AG10803 (cell line): ENCODE measurements around the gene IL16.
A peak's percentile ranks its signal among the peaks of the same experiment; 100 is the strongest.

ENCODE experiments used
- DNase-seq: peaks from one replicate; pipeline ENCODE4 v3.0.0; 2010; ENCODE audit warnings: low read depth
- H3K4me3 ChIP-seq: 2 replicates; pipeline ENCODE4 v1.5.1; 2011; ENCODE audit warnings: mild to moderate bottlenecking, low read length, control low read depth
- TF ChIP-seq, protein P1 (sequence below): conservative IDR thresholded peaks from 2 replicates; pipeline ENCODE4 v1.5.1; 2011; ENCODE audit warnings: mild to moderate bottlenecking, low read length, control low read depth, inconsistent platforms

Gene IL16

DNA sequence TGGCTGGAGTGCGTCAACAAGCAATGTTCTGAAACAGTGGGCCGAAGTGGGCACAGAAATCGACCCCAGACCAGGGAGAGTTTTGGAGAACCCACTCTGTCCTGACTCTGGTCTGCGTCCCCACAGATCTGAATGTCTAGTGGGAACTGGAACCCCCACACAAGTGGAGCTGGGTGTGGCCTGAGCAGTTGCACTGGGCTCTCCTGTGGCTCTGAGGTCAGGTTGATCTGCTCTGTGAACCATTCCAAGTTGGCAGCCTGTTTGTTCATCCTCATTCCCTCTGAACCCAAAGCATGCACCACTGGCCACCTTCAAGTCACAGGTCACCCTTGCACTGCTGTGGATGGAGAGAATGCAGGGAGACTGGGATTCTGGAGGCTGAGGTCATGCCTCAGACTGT lies 66.8 kb downstream of the IL16 start:
- no peak overlapping the region for H3K4me3 ChIP-seq
- TF ChIP-seq, protein P1, sequence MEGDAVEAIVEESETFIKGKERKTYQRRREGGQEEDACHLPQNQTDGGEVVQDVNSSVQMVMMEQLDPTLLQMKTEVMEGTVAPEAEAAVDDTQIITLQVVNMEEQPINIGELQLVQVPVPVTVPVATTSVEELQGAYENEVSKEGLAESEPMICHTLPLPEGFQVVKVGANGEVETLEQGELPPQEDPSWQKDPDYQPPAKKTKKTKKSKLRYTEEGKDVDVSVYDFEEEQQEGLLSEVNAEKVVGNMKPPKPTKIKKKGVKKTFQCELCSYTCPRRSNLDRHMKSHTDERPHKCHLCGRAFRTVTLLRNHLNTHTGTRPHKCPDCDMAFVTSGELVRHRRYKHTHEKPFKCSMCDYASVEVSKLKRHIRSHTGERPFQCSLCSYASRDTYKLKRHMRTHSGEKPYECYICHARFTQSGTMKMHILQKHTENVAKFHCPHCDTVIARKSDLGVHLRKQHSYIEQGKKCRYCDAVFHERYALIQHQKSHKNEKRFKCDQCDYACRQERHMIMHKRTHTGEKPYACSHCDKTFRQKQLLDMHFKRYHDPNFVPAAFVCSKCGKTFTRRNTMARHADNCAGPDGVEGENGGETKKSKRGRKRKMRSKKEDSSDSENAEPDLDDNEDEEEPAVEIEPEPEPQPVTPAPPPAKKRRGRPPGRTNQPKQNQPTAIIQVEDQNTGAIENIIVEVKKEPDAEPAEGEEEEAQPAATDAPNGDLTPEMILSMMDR, result no peak
- DNase-seq, result no peak

DNA sequence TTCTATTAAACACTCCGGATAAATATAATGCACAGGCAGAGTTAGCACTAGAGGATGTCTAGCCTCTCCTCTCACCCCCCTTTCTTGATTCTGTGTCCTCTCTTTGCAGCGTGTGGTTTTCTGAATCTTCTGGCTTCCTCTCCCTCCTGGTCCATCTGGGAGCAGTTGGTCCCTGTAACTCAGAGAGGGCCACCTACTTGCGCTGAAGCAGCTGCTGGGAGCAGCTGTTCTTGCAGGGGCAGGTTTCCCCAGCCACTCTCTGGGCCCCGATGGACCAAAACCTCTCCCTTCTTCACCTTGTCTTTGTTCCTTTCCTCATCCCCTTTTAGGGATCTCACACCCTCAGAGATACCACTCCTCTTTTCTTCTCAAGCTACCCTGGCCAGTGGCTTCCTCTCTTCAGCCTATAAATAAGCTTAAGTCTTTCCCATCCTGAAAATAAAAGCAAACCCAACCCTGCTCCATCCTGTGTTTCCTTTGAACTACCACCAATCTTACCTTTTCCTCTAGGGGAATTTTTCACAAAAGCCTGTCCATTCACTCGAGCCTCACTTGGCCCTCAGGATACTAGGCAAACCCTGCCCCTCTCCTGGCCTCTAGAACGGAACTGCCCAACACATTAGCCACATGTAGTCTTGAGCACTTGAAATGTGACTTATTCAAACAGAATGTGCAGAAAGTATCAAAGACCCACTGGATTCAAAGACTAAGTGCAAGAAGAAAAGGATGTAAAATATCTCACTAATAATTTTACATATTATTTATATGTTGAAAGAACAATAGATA lies 67.6 kb downstream of the IL16 start:
- H3K4me3 ChIP-seq, result no peak overlapping the region
- peak; percentile 21 for DNase-seq
- TF ChIP-seq, protein P1, result no peak

DNA sequence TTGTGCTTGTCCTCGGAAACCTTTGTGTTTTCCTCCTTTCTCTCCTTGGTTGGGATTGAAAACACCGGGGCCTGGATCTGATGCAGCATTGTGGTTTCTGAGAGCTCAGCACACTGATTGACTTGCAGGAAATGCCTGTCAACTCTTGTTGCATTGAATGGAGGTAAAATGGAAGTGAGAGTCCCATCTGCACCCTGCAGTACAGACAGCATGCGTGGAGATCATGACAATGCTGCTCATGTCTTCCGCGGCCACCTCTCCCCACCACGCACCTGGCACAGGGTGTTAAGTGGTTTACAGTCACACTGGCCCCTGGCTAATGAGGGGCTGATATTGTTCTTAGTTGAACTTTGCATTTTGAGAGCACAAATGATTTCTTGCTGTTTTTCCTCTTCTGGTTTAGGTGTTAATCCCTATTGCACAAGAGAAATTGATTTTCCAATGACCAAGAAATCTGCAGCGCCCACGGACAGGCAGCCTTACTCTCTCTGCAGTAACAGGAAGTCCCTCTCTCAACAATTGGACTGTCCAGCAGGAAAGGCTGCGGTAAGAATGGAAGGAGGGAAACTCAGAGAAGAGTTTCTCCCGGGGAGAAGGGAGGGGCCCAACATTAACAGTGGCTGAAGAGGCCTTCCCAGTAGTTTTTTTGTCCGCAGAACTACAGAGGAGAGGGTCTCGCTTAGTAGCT lies 68.7 kb downstream of the IL16 start:
- no peak for DNase-seq
- TF ChIP-seq, protein P1, result no peak
- no peak overlapping the region for H3K4me3 ChIP-seq

DNA sequence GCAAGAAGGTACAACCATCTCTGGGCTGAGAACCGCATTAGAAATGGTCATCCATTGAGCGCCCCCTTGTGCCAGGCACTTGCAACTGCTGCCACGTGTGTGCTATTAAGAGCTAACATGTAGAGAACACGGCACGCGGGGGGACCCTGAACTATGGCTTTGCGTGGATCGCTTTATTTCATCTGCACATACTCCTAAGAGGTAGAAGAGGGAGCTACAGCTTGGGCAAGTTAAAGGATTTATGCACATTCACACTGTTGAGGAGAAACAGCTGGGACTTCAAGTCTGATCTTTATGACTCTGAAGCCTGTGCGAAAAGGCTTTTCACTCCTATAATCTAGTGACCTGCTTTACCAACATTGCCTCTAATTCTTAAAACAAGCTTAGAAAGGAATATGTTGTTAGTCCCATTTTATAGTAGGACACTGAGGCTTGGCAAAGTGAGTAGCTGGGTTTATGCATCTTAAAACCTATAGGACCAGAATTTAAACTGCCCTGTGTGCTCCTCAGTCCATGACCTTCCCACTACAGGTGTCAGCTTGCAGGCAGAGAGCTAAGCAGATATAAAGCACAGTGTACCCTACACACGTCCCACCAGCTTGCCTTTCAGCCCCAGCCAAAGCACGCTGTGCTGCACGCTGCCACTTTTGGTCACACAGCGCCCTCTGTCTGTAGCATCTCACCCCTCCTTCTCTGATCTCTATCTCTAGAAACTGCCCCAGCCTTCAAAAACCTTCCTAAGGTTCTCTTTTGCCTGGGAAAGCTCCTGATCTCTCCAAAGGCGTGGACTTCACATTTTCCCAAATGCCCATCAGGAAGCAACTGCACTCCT lies 69.5 kb downstream of the IL16 start:
- DNase-seq, result peak; percentile 75
- TF ChIP-seq, protein P1, result peak; percentile 96
- H3K4me3 ChIP-seq, result no peak overlapping the region

DNA sequence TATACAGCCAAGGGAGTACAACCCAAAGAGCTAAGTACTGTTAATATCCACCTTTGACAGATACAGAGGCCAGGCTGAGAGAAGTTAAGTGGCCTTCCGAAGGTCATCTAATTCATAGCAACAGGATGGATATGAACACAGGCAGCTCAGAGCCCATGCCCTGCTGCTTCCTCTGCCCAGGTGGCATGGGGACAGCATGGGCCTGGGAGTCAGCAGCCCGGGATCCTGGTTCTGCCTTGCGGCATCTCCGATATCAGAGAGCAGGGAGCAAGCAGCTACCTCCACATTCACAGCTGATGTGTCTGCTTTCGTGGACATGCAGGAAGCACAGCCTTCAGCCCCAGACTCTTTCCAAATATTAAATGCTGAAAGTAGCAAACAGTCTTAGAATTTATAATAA lies 71.7 kb downstream of the IL16 start:
- no peak for DNase-seq
- TF ChIP-seq, protein P1, result no peak
- no peak overlapping the region for H3K4me3 ChIP-seq

DNA sequence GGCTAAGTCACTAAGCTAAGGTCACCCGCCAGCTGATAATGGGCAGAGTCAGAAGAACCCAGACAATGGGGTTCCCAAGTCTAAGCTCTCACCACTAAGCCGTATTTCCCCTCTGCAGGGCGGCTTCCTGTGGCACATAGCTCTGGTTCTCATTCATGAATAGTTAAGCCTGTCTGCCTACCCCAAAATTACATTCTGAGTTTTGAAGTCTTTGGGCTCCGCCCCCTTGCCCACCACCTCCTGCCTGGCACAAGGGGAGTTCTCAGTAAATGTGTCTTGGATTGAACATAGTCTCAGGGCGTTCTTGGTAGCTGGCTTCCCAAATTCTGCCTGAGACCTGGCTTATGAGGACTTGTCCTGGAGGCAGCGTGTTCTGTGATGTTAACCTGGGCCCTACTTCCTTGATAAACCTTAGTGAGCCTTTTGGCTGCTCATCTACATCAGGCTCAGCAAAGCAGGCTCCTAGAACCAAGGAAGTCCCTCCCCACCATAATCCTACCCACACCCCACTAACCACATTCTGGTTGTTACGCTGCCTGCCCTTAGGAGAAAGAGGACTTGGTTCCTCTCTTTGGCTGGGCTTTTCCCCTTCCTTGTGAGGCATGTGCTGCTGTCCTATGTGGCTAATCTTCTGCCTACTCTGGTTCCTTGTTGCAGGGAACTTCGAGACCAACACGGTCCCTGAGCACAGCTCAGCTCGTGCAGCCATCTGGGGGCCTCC lies 72.4 kb downstream of the IL16 start:
- TF ChIP-seq, protein P1, result no peak
- H3K4me3 ChIP-seq, result no peak overlapping the region
- no peak for DNase-seq
